AG09309 (cell line): Measurements from ENCODE around the gene LRRC45.

Experiments used
- DNase-seq: peaks from one replicate; pipeline ENCODE4 v3.0.0-alpha.2; 2010; ENCODE audit warnings: low read depth
- H3K4me3 ChIP-seq: 2 replicates; pipeline ENCODE4 v1.5.1; 2011; ENCODE audit warnings: mild to moderate bottlenecking, low read depth, low read length, moderate library complexity; ENCODE audit not compliant: control insufficient read depth
- CTCF ChIP-seq: IDR thresholded peaks from 2 replicates; pipeline ENCODE4 v1.5.1; 2011; ENCODE audit warnings: mild to moderate bottlenecking, low read depth, low read length, inconsistent platforms; ENCODE audit not compliant: insufficient read depth, control insufficient read depth; ENCODE audit errors: missing control alignments

Gene LRRC45

GRCh38 chr17:82003411-82004381 lies 19.4 kb upstream of the LRRC45 start:
- peak; percentile 76 for DNase-seq
- peak overlapping the region; percentile 3; the same call in 1 of the 2 replicates for H3K4me3 ChIP-seq
- TF ChIP-seq CTCF: peak; percentile 14

- DNase-seq: no peak
- no peak overlapping the region for H3K4me3 ChIP-seq
- TF ChIP-seq CTCF: no peak
These were observed 18.3 kb upstream of the LRRC45 start for GRCh38 chr17:82004517-82005455.

- H3K4me3 ChIP-seq: no peak overlapping the region
- no peak for DNase-seq
- TF ChIP-seq CTCF: no peak
These were observed 17.3 kb upstream of the LRRC45 start for GRCh38 chr17:82005701-82006348.

GRCh38 chr17:82006468-82007227 lies 16.5 kb upstream of the LRRC45 start:
- H3K4me3 ChIP-seq: no peak overlapping the region
- no peak for TF ChIP-seq CTCF
- no peak for DNase-seq

- no peak overlapping the region for H3K4me3 ChIP-seq
- TF ChIP-seq CTCF: no peak
- DNase-seq: no peak
These were observed 15.9 kb upstream of the LRRC45 start for GRCh38 chr17:82007228-82007494.
